ENCODE data around the gene C21orf58.

- TF ChIP-seq GATA2 (IDR thresholded peaks at IDR 0.05; ENCODE audit: low read depth, low read length) (no peak), GATA3 (IDR thresholded peaks at IDR 0.05; ENCODE audit: low read depth, low read length) (no peak)
Measured at GRCh38 chr21:46304437-46304836, 19.2 kb downstream of the C21orf58 start.
